HUES6 (cell line): Measurements from ENCODE around the gene EGR4.

ENCODE experiments used
- H3K27ac ChIP-seq: 2 replicates; pipeline ENCODE4 v1.7.0; 2013; ENCODE audit warnings: low read depth, mild to moderate bottlenecking, low read length, inconsistent platforms
- H3K27me3 ChIP-seq: 2 replicates; pipeline ENCODE4 v1.6.1; 2013; ENCODE audit warnings: low read length; ENCODE audit not compliant: control insufficient read depth, insufficient read depth
- H3K36me3 ChIP-seq: 2 replicates; pipeline ENCODE4 v1.6.1; 2013; ENCODE audit warnings: low read length; ENCODE audit not compliant: control insufficient read depth, insufficient read depth
- H3K4me1 ChIP-seq: 2 replicates; pipeline ENCODE4 v1.6.1; 2013; ENCODE audit warnings: low read length; ENCODE audit not compliant: control insufficient read depth, insufficient read depth
- H3K4me3 ChIP-seq: 2 replicates; pipeline ENCODE4 v1.5.1; 2013; ENCODE audit warnings: low read depth, low read length
- H3K9ac ChIP-seq: one replicate; pipeline ENCODE4 v1.6.1; 2013; ENCODE audit warnings: mild to moderate bottlenecking, low read length
- H3K9me3 ChIP-seq: 2 replicates; pipeline ENCODE4 v1.6.1; 2013; ENCODE audit warnings: low read depth, low read length; ENCODE audit not compliant: control insufficient read depth, insufficient read depth

The EGR4 gene

GRCh38 chr2:73293534-73294171, at the start of gene EGR4:
EGR4 (minus strand) TSS chr2:73293548; CDS start chr2:73293317, 231 bp downstream.
- Histone ChIP-seq H3K27me3 (peaks cover 94% of the 10 kb centered on the region), H3K9ac (no peak within 1 kb of the TSS)

GRCh38 chr2:73341039-73341438, 47.7 kb upstream of the EGR4 start:
- H3K36me3 ChIP-seq, result no peaks in the 10 kb centered on the region
- H3K4me3 ChIP-seq, result no peak overlapping the region
- peaks cover 3% of the 10 kb centered on the region; the same call in 1 of the 2 replicates for H3K27me3 ChIP-seq
- H3K9ac ChIP-seq, result no peak overlapping the region
- no peaks in the 10 kb centered on the region for H3K9me3 ChIP-seq
- no peak overlapping the region for H3K27ac ChIP-seq
- no peaks in the 10 kb centered on the region for H3K4me1 ChIP-seq

More at GRCh38 chr2:73293534-73294171, at the start of gene EGR4:
- H3K4me3 ChIP-seq, result peak within 1 kb of the TSS; percentile 79
- no peaks in the 10 kb centered on the region for H3K36me3 ChIP-seq
- peaks cover 8% of the 10 kb centered on the region for H3K4me1 ChIP-seq
- H3K9me3 ChIP-seq, result no peaks in the 10 kb centered on the region
- no peak within 1 kb of the TSS for H3K27ac ChIP-seq

GRCh38 chr2:73339201-73339600, 45.9 kb upstream of the EGR4 start:
- no peak overlapping the region for H3K4me3 ChIP-seq
- no peaks in the 10 kb centered on the region for H3K4me1 ChIP-seq
- H3K27ac ChIP-seq, result no peak overlapping the region
- no peaks in the 10 kb centered on the region for H3K36me3 ChIP-seq
- no peak overlapping the region for H3K9ac ChIP-seq
- H3K27me3 ChIP-seq, result peaks cover 2% of the 10 kb centered on the region; the same call in 1 of the 2 replicates
- no peaks in the 10 kb centered on the region for H3K9me3 ChIP-seq

GRCh38 chr2:73337828-73338227, 44.5 kb upstream of the EGR4 start:
- Histone ChIP-seq H3K27me3 (0 out of 2 replicates have a peak, but pooled peaks cover 2% of the 10 kb centered on the region), H3K9me3 (no peaks in the 10 kb centered on the region), H3K4me3 (no peak overlapping the region), H3K4me1 (no peaks in the 10 kb centered on the region), H3K9ac (no peak overlapping the region), H3K36me3 (no peaks in the 10 kb centered on the region), H3K27ac (no peak overlapping the region)

GRCh38 chr2:73334620-73335019, 41.3 kb upstream of the EGR4 start:
- no peaks in the 10 kb centered on the region for H3K4me1 ChIP-seq
- H3K27ac ChIP-seq, result no peak overlapping the region
- H3K36me3 ChIP-seq, result no peaks in the 10 kb centered on the region
- H3K9me3 ChIP-seq, result no peaks in the 10 kb centered on the region
- no peak overlapping the region for H3K9ac ChIP-seq
- no peak overlapping the region for H3K4me3 ChIP-seq
- H3K27me3 ChIP-seq, result 0 out of 2 replicates have a peak, but pooled peaks cover 2% of the 10 kb centered on the region

- H3K9me3 ChIP-seq, result no peaks in the 10 kb centered on the region
- no peak overlapping the region for H3K4me3 ChIP-seq
- H3K9ac ChIP-seq, result no peak overlapping the region
- H3K36me3 ChIP-seq, result no peaks in the 10 kb centered on the region
- no peaks in the 10 kb centered on the region for H3K4me1 ChIP-seq
- H3K27me3 ChIP-seq, result 0 out of 2 replicates have a peak, but pooled peaks cover 2% of the 10 kb centered on the region
- H3K27ac ChIP-seq, result no peak overlapping the region
Observed at GRCh38 chr2:73334045-73334444, 40.7 kb upstream of the EGR4 start.

GRCh38 chr2:73333564-73333963, 40.2 kb upstream of the EGR4 start:
- Histone ChIP-seq H3K27me3 (0 out of 2 replicates have a peak, but pooled peaks cover 2% of the 10 kb centered on the region), H3K4me1 (no peaks in the 10 kb centered on the region), H3K36me3 (no peaks in the 10 kb centered on the region), H3K4me3 (no peak overlapping the region), H3K9me3 (no peaks in the 10 kb centered on the region), H3K9ac (no peak overlapping the region), H3K27ac (no peak overlapping the region)

GRCh38 chr2:73324126-73324725, 30.9 kb upstream of the EGR4 start:
- Histone ChIP-seq H3K4me3 (no peak overlapping the region), H3K4me1 (0 out of 2 replicates have a peak, but pooled peaks cover 2% of the 10 kb centered on the region), H3K36me3 (no peaks in the 10 kb centered on the region), H3K27me3 (peaks cover 36% of the 10 kb centered on the region), H3K9me3 (no peaks in the 10 kb centered on the region), H3K9ac (no peak overlapping the region), H3K27ac (no peak overlapping the region)

GRCh38 chr2:73323551-73323950, 30.2 kb upstream of the EGR4 start:
- H3K4me1 ChIP-seq, result 0 out of 2 replicates have a peak, but pooled peaks cover 2% of the 10 kb centered on the region
- peaks cover 36% of the 10 kb centered on the region for H3K27me3 ChIP-seq
- H3K9ac ChIP-seq, result no peak overlapping the region
- H3K4me3 ChIP-seq, result no peak overlapping the region
- H3K9me3 ChIP-seq, result no peaks in the 10 kb centered on the region
- no peaks in the 10 kb centered on the region for H3K36me3 ChIP-seq
- H3K27ac ChIP-seq, result no peak overlapping the region

GRCh38 chr2:73314441-73314840, 21.1 kb upstream of the EGR4 start:
- Histone ChIP-seq H3K9me3 (no peaks in the 10 kb centered on the region), H3K4me1 (no peaks in the 10 kb centered on the region), H3K27ac (no peak overlapping the region), H3K4me3 (no peak overlapping the region), H3K36me3 (no peaks in the 10 kb centered on the region), H3K27me3 (peaks cover 27% of the 10 kb centered on the region), H3K9ac (no peak overlapping the region)

GRCh38 chr2:73307720-73308119, 14.4 kb upstream of the EGR4 start:
- no peak overlapping the region for H3K27ac ChIP-seq
- no peak overlapping the region for H3K9ac ChIP-seq
- no peaks in the 10 kb centered on the region for H3K4me1 ChIP-seq
- no peaks in the 10 kb centered on the region for H3K9me3 ChIP-seq
- H3K36me3 ChIP-seq, result no peaks in the 10 kb centered on the region
- H3K27me3 ChIP-seq, result peaks cover 18% of the 10 kb centered on the region; the same call in 1 of the 2 replicates
- no peak overlapping the region for H3K4me3 ChIP-seq
